K562 (cell line): ENCODE results near the gene GARNL3. TPM values are rescaled to one million over a fixed set of nuclear protein-coding genes. Genes with fewer than 3 reads are reported as not detected.

ENCODE experiments used
- FOXK2 ChIP-seq, 2 experiments: fragments of 450-650 bp; IDR thresholded peaks in 1 of 2; conservative IDR thresholded peaks in 1 of 2; 2 replicates each; pipeline ENCODE4 v1.6.1; 2016; ENCODE audit warnings: low read depth in 2 of 2, mild to moderate bottlenecking in 1 of 2
- MGA ChIP-seq: fragments of 450-650 bp; IDR thresholded peaks from 2 replicates; pipeline ENCODE4 v1.6.1; 2016; ENCODE audit warnings: mild to moderate bottlenecking, moderate library complexity
- NFATC3 ChIP-seq: fragments of 450-650 bp; IDR thresholded peaks from 2 replicates; pipeline ENCODE4 v1.6.1; 2017; ENCODE audit warnings: mild to moderate bottlenecking
- SMC3 ChIP-seq: conservative IDR thresholded peaks from 2 replicates; pipeline ENCODE4 v1.6.1; 2011; ENCODE audit warnings: low read depth, low read length, improper control_type of control experiment; ENCODE audit not compliant: insufficient read depth
- SREBF1 ChIP-seq: fragments of 150-350 bp; IDR thresholded peaks from 2 replicates; pipeline ENCODE4 v1.6.1; 2014; ENCODE audit warnings: antibody characterized with exemption, low read depth, low read length, borderline replicate concordance
- TCF7 ChIP-seq: sonication (generic); IDR thresholded peaks from 2 replicates; pipeline ENCODE4 v1.6.1; 2016; ENCODE audit warnings: antibody characterized with exemption, borderline replicate concordance
- ZKSCAN1 ChIP-seq: fragments of 150-350 bp; IDR thresholded peaks from 2 replicates; pipeline ENCODE4 v1.6.1; 2016; ENCODE audit warnings: low read depth, low read length
- ZNF140 ChIP-seq: fragments of 250-450 bp; sonication (Bioruptor Pico); IDR thresholded peaks from 2 replicates; pipeline ENCODE4 v1.8.0; 2021; ENCODE audit warnings: moderate library complexity, mild to moderate bottlenecking, inconsistent platforms
- ZNF551 ChIP-seq: fragments of 250-450 bp; sonication (Bioruptor Pico); IDR thresholded peaks from 2 replicates; pipeline ENCODE4 v1.5.0; 2021; ENCODE audit warnings: mild to moderate bottlenecking, moderate library complexity
- polyA plus RNA-seq, 8 experiments: library from polyadenylated mRNA; depleted of rRNA in 4 of 8; stranded (reverse) in 5 of 8; unstranded in 3 of 8; fragments of >200 nt; fragmentation: Nextera tagmentation in 2 of 8; fragmentation: Illumina TruSeq in 1 of 8; extraction: Ambion mirVana in 2 of 8; extraction: Trizol in 1 of 8; gene quantifications; 2 replicates each; pipeline versions ENCODE4 v1.2.1 to v1.2.3, GENCODE V29; 2011 to 2014; ENCODE audit warnings: inconsistent platforms in 1 of 8, missing spikeins in 1 of 8
- total RNA-seq, 7 experiments: library from RNA; depleted of rRNA in 6 of 7; stranded (reverse); fragments of >200 nt in 6 of 7; fragmentation: Illumina TruSeq in 2 of 7; extraction: Trizol in 2 of 7; gene quantifications; 2 replicates each; pipeline versions ENCODE4 v1.2.1 to v1.2.3, GENCODE V29; 2011 to 2021; ENCODE audit warnings: low replicate concordance in 1 of 7
- TF ChIP-seq, protein P1 (sequence below): sonication (generic); formaldehyde crosslinking; IDR thresholded peaks from 2 replicates; pipeline ENCODE4 v1.8.0; 2022; ENCODE audit warnings: missing genetic modification reagents, mild to moderate bottlenecking, moderate library complexity, borderline replicate concordance
- TF ChIP-seq, protein P2 (sequence below), 2 experiments: fragments of 450-650 bp in 1 of 2; sonication (generic) in 1 of 2; formaldehyde crosslinking; conservative IDR thresholded peaks; 2 replicates each; pipeline versions ENCODE4 v1.4.0 to v1.8.1; 2020 to 2022; ENCODE audit warnings: mild to moderate bottlenecking in 1 of 2, missing genetic modification reagents in 1 of 2
- TF ChIP-seq, protein P3 (sequence below): IDR thresholded peaks from 2 replicates; pipeline ENCODE4 v1.6.1; 2016; ENCODE audit warnings: missing genetic modification characterization, missing compliant biosample characterization

Gene GARNL3
- total and polyA plus RNA-seq, 9 of the 15 experiments (the other 6 are each of a cell fraction or from before 2014, with no cell fraction given), result 0.35 to 2.7 (median 1.6) TPM

GRCh38 chr9:127423934-127424675, 159.5 kb downstream of the GARNL3 start, which contains the start of gene ZNF79 (continued):
- TF ChIP-seq MGA, result peak; percentile 30; the same call in 1 of the 2 replicates
- TF ChIP-seq, protein P1, sequence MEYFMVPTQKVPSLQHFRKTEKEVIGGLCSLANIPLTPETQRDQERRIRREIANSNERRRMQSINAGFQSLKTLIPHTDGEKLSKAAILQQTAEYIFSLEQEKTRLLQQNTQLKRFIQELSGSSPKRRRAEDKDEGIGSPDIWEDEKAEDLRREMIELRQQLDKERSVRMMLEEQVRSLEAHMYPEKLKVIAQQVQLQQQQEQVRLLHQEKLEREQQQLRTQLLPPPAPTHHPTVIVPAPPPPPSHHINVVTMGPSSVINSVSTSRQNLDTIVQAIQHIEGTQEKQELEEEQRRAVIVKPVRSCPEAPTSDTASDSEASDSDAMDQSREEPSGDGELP, result peak; percentile 55
- TF ChIP-seq, protein P2, sequence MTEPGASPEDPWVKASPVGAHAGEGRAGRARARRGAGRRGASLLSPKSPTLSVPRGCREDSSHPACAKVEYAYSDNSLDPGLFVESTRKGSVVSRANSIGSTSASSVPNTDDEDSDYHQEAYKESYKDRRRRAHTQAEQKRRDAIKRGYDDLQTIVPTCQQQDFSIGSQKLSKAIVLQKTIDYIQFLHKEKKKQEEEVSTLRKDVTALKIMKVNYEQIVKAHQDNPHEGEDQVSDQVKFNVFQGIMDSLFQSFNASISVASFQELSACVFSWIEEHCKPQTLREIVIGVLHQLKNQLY (CRISPR knock-in tag; conservative IDR thresholded peaks at IDR 0.05), result 0 out of 4 replicates have a peak, but pooled peaks of 1 of the 2 experiments have one; percentile 34
- no peak for TF ChIP-seq ZNF140 (CRISPR knock-in tag)
- no peak for TF ChIP-seq SREBF1
- TF ChIP-seq, protein P3, sequence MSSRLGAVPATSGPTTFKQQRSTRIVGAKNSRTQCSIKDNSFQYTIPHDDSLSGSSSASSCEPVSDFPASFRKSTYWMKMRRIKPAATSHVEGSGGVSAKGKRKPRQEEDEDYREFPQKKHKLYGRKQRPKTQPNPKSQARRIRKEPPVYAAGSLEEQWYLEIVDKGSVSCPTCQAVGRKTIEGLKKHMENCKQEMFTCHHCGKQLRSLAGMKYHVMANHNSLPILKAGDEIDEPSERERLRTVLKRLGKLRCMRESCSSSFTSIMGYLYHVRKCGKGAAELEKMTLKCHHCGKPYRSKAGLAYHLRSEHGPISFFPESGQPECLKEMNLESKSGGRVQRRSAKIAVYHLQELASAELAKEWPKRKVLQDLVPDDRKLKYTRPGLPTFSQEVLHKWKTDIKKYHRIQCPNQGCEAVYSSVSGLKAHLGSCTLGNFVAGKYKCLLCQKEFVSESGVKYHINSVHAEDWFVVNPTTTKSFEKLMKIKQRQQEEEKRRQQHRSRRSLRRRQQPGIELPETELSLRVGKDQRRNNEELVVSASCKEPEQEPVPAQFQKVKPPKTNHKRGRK (tag), result no peak
- TF ChIP-seq ZNF551, result no peak
- TF ChIP-seq ZKSCAN1, result no peak
- no peak for TF ChIP-seq TCF7
- no peak for TF ChIP-seq SMC3
- 0 out of 4 replicates have a peak, but pooled peaks of 1 of the 2 experiments have one; percentile 36 for TF ChIP-seq FOXK2 (conservative IDR thresholded peaks at IDR 0.05 in 1 of 2, IDR thresholded peaks at IDR 0.05 in 1 of 2; ENCODE audit: low read depth in 2 of 2)
- no peak for TF ChIP-seq NFATC3
